ENCODE measurements around the gene HCN1.

HCN1 gene

GRCh38 chr5:45696206-45696836 lies at the start of gene HCN1:
Gene HCN1 (minus strand): TSS chr5:45696380.
- DNase-seq = no peak

GRCh38 chr5:45741110-45741509 lies 44.9 kb upstream of the HCN1 start:
- DNase-seq = no peak

GRCh38 chr5:45737153-45737552 lies 41.0 kb upstream of the HCN1 start:
- DNase-seq = no peak

- DNase-seq = no peak
Observed at GRCh38 chr5:45725537-45725936, 29.4 kb upstream of the HCN1 start.

GRCh38 chr5:45697201-45697600 lies 1.0 kb upstream of the HCN1 start:
- no peak for DNase-seq

GRCh38 chr5:45695804-45696156 lies 400 bp downstream of the HCN1 start:
- DNase-seq = no peak

- DNase-seq = peak; percentile 19
Observed at GRCh38 chr5:45694971-45695803, 993 bp downstream of the HCN1 start.

- no peak for DNase-seq
Observed at GRCh38 chr5:45694255-45694814, 1.8 kb downstream of the HCN1 start.

GRCh38 chr5:45692481-45692880 lies 3.7 kb downstream of the HCN1 start:
- no peak for DNase-seq

GRCh38 chr5:45691656-45692055 lies 4.5 kb downstream of the HCN1 start:
- no peak for DNase-seq

GRCh38 chr5:45687701-45688100 lies 8.5 kb downstream of the HCN1 start:
- no peak for DNase-seq

GRCh38 chr5:45686620-45687019 lies 9.6 kb downstream of the HCN1 start:
- no peak for DNase-seq

GRCh38 chr5:45684118-45684517 lies 12.1 kb downstream of the HCN1 start:
- no peak for DNase-seq

GRCh38 chr5:45680950-45681349 lies 15.2 kb downstream of the HCN1 start:
- no peak for DNase-seq

GRCh38 chr5:45677524-45677923 lies 18.7 kb downstream of the HCN1 start:
- DNase-seq = no peak

GRCh38 chr5:45672271-45672670 lies 23.9 kb downstream of the HCN1 start:
- DNase-seq = no peak

GRCh38 chr5:45648744-45649143 lies 47.4 kb downstream of the HCN1 start:
- no peak for DNase-seq

GRCh38 chr5:45643056-45643455 lies 53.1 kb downstream of the HCN1 start:
- DNase-seq = no peak

- DNase-seq = no peak
Observed at GRCh38 chr5:45642370-45642769, 53.8 kb downstream of the HCN1 start.

- DNase-seq = no peak
Observed at GRCh38 chr5:45639040-45639439, 57.1 kb downstream of the HCN1 start.

- DNase-seq = no peak
Observed at GRCh38 chr5:45627076-45627656, 69.0 kb downstream of the HCN1 start.

GRCh38 chr5:45623832-45624231 lies 72.3 kb downstream of the HCN1 start:
- DNase-seq = no peak

GRCh38 chr5:45622365-45622764 lies 73.8 kb downstream of the HCN1 start:
- DNase-seq = no peak

GRCh38 chr5:45617859-45618416 lies 78.2 kb downstream of the HCN1 start:
- no peak for DNase-seq

Data from NCI-H1105 (cell line).